KMS-11 (cell line): ENCODE results near the gene CD2.

ENCODE experiments used
- H2AFZ ChIP-seq: fragments of 200-600 bp; sonication (generic); 2 replicates; pipeline ENCODE4 v1.6.1; 2016; ENCODE audit warnings: antibody characterized with exemption, mixed run types, low read depth
- H3K27ac ChIP-seq: fragments of 200-600 bp; sonication (generic); 2 replicates; pipeline ENCODE4 v1.6.1; 2016; ENCODE audit warnings: mild to moderate bottlenecking, mixed run types
- H3K27me3 ChIP-seq: fragments of 200-600 bp; sonication (generic); 2 replicates; pipeline ENCODE4 v1.6.1; 2017; ENCODE audit warnings: mild to moderate bottlenecking, low read depth, mixed run types, moderate library complexity; ENCODE audit not compliant: insufficient read depth
- H3K36me3 ChIP-seq: fragments of 200-600 bp; sonication (generic); 2 replicates; pipeline ENCODE4 v1.6.1; 2017; ENCODE audit warnings: mild to moderate bottlenecking, mixed run types; ENCODE audit not compliant: insufficient read depth
- H3K4me1 ChIP-seq: fragments of 200-600 bp; sonication (generic); 2 replicates; pipeline ENCODE4 v1.6.1; 2016; ENCODE audit warnings: mild to moderate bottlenecking, low read depth, mixed run types; ENCODE audit not compliant: poor library complexity, severe bottlenecking
- H3K4me2 ChIP-seq: fragments of 200-600 bp; sonication (generic); 2 replicates; pipeline ENCODE4 v1.7.0; 2016; ENCODE audit warnings: mild to moderate bottlenecking, mixed run types
- H3K4me3 ChIP-seq: fragments of 200-600 bp; sonication (generic); IDR thresholded peaks from 2 replicates; pipeline ENCODE4 v1.6.1; 2017; ENCODE audit warnings: low read depth, low read length, mixed read lengths; ENCODE audit not compliant: insufficient read depth
- H3K79me2 ChIP-seq: fragments of 200-600 bp; sonication (generic); 2 replicates; pipeline ENCODE4 v1.6.1; 2016; ENCODE audit warnings: low read depth, mixed run types; ENCODE audit not compliant: insufficient read depth
- H3K9ac ChIP-seq: fragments of 200-600 bp; sonication (generic); 2 replicates; pipeline ENCODE4 v1.6.1; 2016; ENCODE audit warnings: mild to moderate bottlenecking, mixed run types
- H4K20me1 ChIP-seq: fragments of 200-600 bp; sonication (generic); 2 replicates; pipeline ENCODE4 v1.6.1; 2016; ENCODE audit warnings: mild to moderate bottlenecking, mixed run types; ENCODE audit not compliant: insufficient read depth
- CTCF ChIP-seq: fragments of 200-600 bp; sonication (generic); conservative IDR thresholded peaks from 2 replicates; pipeline ENCODE4 v1.6.1; 2017; ENCODE audit warnings: low read depth, mild to moderate bottlenecking, antibody characterized with exemption, low read length, moderate library complexity, mixed read lengths

The CD2 gene

GRCh38 chr1:116759636-116760035, 5.4 kb downstream of the CD2 start:
- H3K27ac ChIP-seq: no peak overlapping the region
- no peak for TF ChIP-seq CTCF
- H3K9ac ChIP-seq: no peak overlapping the region
- peaks cover 28% of the 10 kb centered on the region for H3K4me1 ChIP-seq
- H2AFZ ChIP-seq: no peak overlapping the region
- no peak overlapping the region for H3K4me3 ChIP-seq
- H3K4me2 ChIP-seq: no peak overlapping the region
- no peaks in the 10 kb centered on the region for H3K36me3 ChIP-seq
- H4K20me1 ChIP-seq: no peaks in the 10 kb centered on the region
- no peaks in the 10 kb centered on the region for H3K79me2 ChIP-seq
- H3K27me3 ChIP-seq: no peaks in the 10 kb centered on the region

- Histone ChIP-seq H3K9ac (no peak overlapping the region), H3K79me2 (no peaks in the 10 kb centered on the region), H3K4me2 (no peak overlapping the region), H4K20me1 (no peaks in the 10 kb centered on the region), H3K36me3 (no peaks in the 10 kb centered on the region), H3K27ac (no peak overlapping the region), H2AFZ (no peak overlapping the region), H3K27me3 (no peaks in the 10 kb centered on the region), H3K4me1 (peaks cover 36% of the 10 kb centered on the region), H3K4me3 (no peak overlapping the region)
- TF ChIP-seq CTCF: no peak
These were observed 6.3 kb downstream of the CD2 start for GRCh38 chr1:116760487-116760886.

GRCh38 chr1:116760996-116761665, 6.9 kb downstream of the CD2 start:
- Histone ChIP-seq H3K36me3 (no peaks in the 10 kb centered on the region), H2AFZ (no peak overlapping the region), H3K79me2 (no peaks in the 10 kb centered on the region), H3K4me3 (no peak overlapping the region), H3K27me3 (no peaks in the 10 kb centered on the region), H3K9ac (no peak overlapping the region), H3K4me1 (peaks cover 43% of the 10 kb centered on the region), H3K27ac (no peak overlapping the region), H4K20me1 (no peaks in the 10 kb centered on the region), H3K4me2 (no peak overlapping the region)
- no peak for TF ChIP-seq CTCF

- Histone ChIP-seq H3K36me3 (no peaks in the 10 kb centered on the region), H3K27ac (peak overlapping the region; percentile 96), H4K20me1 (no peaks in the 10 kb centered on the region), H3K9ac (no peak overlapping the region), H2AFZ (peak overlapping the region; percentile 74; the same call in 1 of the 2 replicates), H3K27me3 (no peaks in the 10 kb centered on the region), H3K4me2 (peak overlapping the region; percentile 42; the same call in 1 of the 2 replicates), H3K4me1 (peaks cover 54% of the 10 kb centered on the region), H3K4me3 (no peak overlapping the region), H3K79me2 (no peaks in the 10 kb centered on the region)
- no peak for TF ChIP-seq CTCF
These were observed 8.1 kb downstream of the CD2 start for GRCh38 chr1:116762281-116762680.
